Osteocyte (in vitro differentiated cells): ENCODE data around the gene DGKZ. TPM values are rescaled to one million over a fixed set of nuclear protein-coding genes. Genes with fewer than 3 reads are reported as not detected.

ENCODE experiments used
- DNase-seq: peaks from one replicate; pipeline ENCODE4 v3.0.0; 2021; ENCODE audit warnings: mixed read lengths; ENCODE audit not compliant: unreplicated experiment; ENCODE audit errors: extremely low spot score
- H3K27ac Mint-ChIP-seq: one replicate; pipeline ENCODE4 v1.8.0; 2021; ENCODE audit warnings: mild to moderate bottlenecking, mixed read lengths; ENCODE audit not compliant: unreplicated experiment
- H3K27me3 Mint-ChIP-seq: one replicate; pipeline ENCODE4 v1.8.0; 2021; ENCODE audit warnings: mixed read lengths; ENCODE audit not compliant: unreplicated experiment
- H3K36me3 Mint-ChIP-seq: one replicate; pipeline ENCODE4 v1.8.0; 2021; ENCODE audit warnings: mixed read lengths; ENCODE audit not compliant: unreplicated experiment
- H3K4me1 Mint-ChIP-seq: one replicate; pipeline ENCODE4 v1.8.0; 2021; ENCODE audit warnings: mixed read lengths; ENCODE audit not compliant: unreplicated experiment
- H3K4me3 Mint-ChIP-seq: one replicate; pipeline ENCODE4 v1.8.0; 2021; ENCODE audit warnings: mild to moderate bottlenecking, moderate library complexity, mixed read lengths; ENCODE audit not compliant: unreplicated experiment
- H3K9me3 Mint-ChIP-seq: one replicate; pipeline ENCODE4 v1.8.0; 2021; ENCODE audit warnings: mixed read lengths; ENCODE audit not compliant: unreplicated experiment
- total RNA-seq: library from RNA; stranded (reverse); gene quantifications from 2 replicates; pipeline ENCODE4 v1.2.1, GENCODE V29; 2021
- TF ChIP-seq, protein P1 (sequence below): fragments of 200-600 bp; sonication (generic); IDR thresholded peaks from 2 replicates; pipeline ENCODE4 v1.5.0; 2021; ENCODE audit warnings: antibody characterized with exemption, mild to moderate bottlenecking, moderate library complexity

The DGKZ gene
- total RNA-seq, 1 donor from 2014 or later: 49.9 TPM

DNA sequence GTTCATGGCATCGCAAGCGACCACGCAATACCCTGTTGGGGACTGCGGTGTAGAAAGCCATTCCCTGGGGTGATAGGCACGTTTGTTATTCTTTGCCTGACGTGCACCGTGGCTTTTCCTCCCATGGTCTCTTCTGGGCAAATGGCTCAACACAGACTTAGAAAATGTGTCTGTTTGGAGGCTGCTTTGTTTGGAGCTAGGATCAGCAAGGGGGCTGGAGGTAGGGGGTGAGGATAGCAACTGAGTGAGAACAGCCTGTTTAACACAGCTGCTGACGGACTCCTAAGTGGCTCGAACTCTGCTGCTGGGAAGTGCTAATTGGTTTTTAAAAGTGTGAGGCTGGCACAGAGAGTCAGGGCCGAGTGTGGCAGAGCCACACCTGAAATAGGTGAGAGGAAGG is 60.4 kb downstream of the DGKZ start:
- TF ChIP-seq, protein P1, sequence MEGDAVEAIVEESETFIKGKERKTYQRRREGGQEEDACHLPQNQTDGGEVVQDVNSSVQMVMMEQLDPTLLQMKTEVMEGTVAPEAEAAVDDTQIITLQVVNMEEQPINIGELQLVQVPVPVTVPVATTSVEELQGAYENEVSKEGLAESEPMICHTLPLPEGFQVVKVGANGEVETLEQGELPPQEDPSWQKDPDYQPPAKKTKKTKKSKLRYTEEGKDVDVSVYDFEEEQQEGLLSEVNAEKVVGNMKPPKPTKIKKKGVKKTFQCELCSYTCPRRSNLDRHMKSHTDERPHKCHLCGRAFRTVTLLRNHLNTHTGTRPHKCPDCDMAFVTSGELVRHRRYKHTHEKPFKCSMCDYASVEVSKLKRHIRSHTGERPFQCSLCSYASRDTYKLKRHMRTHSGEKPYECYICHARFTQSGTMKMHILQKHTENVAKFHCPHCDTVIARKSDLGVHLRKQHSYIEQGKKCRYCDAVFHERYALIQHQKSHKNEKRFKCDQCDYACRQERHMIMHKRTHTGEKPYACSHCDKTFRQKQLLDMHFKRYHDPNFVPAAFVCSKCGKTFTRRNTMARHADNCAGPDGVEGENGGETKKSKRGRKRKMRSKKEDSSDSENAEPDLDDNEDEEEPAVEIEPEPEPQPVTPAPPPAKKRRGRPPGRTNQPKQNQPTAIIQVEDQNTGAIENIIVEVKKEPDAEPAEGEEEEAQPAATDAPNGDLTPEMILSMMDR: no peak
- Mint-ChIP-seq H3K9me3 (no peaks in the 10 kb centered on the region), H3K27me3 (no peaks in the 10 kb centered on the region), H3K27ac (no peak overlapping the region), H3K36me3 (peaks cover 29% of the 10 kb centered on the region), H3K4me1 (peaks cover 6% of the 10 kb centered on the region), H3K4me3 (no peak overlapping the region)
- no peak for DNase-seq

DNA sequence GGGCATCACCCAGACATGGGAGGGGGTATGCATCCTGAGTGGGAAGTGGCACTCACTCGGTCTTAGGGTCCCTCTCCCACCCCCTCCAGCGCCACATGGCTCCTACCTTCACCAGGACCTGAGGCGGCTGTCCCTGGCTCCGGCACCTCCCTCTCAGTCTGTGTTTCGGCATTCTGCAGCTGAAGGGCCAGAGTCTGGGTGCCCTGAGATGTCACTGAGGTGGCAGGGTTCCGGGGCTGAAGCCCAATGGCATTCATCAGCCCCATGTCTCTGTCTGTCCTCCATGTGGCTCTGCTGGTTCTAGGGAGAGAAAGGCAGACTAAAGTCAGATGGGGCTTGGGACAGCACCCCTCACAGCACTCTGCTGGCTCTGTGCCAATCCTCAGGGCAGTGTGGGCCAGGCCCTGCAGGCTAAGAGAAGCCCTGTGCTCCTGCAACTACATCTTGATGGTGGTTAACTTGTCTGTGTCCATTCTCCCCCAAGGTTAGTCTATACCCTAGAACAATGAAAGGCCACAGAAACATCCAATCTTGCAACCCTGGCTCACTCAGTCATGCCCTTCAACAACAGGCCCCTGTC is 61.2 kb downstream of the DGKZ start:
- Mint-ChIP-seq H3K36me3 (peaks cover 22% of the 10 kb centered on the region), H3K9me3 (no peaks in the 10 kb centered on the region), H3K27ac (no peak overlapping the region), H3K4me3 (no peak overlapping the region), H3K27me3 (no peaks in the 10 kb centered on the region), H3K4me1 (peaks cover 6% of the 10 kb centered on the region)
- no peak for DNase-seq
- TF ChIP-seq, protein P1: no peak

DNA sequence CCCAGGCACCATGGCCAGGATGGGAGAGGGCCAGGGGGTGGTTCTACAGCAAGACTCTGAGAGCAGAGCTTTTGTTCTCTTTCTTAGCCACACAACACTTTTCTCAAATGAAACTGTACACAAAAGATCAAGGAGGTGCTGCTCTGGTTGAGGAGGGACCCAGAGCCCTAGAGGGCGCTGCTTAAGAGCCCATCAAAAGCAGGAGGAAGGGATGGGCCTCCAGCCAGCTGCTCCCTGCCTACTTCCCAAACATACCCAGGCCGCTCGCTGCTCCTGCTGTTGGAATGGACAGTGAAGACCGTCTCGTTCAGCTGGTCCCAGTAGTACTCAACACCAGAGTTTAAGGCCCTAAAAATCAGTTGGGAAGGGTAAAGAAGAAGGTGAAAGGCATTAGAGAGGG is 62.8 kb downstream of the DGKZ start:
- Mint-ChIP-seq H3K9me3 (no peaks in the 10 kb centered on the region), H3K27ac (no peak overlapping the region), H3K4me3 (no peak overlapping the region), H3K27me3 (no peaks in the 10 kb centered on the region), H3K36me3 (peaks cover 21% of the 10 kb centered on the region), H3K4me1 (peaks cover 2% of the 10 kb centered on the region)
- TF ChIP-seq, protein P1: no peak
- no peak for DNase-seq

DNA sequence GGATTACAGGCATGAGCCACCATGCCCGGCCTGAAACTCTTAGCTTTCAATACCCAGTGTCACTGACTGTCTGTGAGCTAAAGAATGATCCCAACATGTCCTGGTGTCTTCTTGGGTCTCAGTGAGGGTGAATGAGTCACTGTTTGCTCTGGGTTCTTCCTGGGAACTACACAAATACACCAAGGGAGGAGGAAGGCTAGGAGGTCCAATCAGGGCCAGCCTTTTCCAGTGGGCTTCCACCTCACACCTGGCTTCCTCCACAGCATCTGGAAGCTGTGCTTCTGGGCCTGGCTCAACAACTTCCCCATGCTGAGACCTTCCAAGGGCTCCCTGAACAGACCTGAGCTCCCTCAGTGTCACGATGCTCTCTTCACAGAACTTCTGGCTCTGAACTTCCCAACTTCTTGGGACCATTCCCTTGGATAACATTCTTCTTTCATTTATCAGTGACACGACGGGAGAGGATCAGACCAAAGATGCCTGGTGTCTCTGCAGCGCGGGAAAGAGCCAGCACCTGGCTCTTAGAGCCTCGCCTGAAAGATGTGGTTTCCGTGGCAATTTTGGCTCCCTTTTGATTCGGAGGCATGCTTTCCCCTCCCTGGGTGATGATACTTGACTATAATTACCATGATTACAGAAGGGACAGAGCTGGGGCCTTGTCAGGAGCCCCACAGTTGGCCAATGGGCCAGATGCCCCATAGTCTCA is 66.7 kb downstream of the DGKZ start:
- Mint-ChIP-seq H3K27me3 (no peaks in the 10 kb centered on the region), H3K9me3 (no peaks in the 10 kb centered on the region), H3K36me3 (peaks cover 26% of the 10 kb centered on the region), H3K4me1 (no peaks in the 10 kb centered on the region), H3K4me3 (no peak overlapping the region), H3K27ac (no peak overlapping the region)
- TF ChIP-seq, protein P1: no peak
- no peak for DNase-seq

DNA sequence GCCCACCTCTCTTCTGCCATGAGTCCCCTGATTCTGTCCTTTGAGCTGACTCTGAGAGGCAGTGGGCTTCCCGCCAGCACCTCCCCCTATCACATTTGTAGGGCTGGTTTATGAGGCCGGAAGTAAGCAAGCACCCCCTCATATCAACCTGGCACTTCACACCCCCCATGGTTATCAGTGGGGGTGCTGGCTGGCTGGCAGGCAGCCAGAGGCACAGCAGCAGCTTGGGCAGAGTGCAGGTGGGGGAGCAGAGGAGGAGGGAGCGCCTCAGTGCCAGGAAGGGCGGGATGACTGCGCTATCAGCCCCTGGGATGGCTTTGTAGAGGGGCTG is 67.2 kb downstream of the DGKZ start:
- TF ChIP-seq, protein P1: no peak
- Mint-ChIP-seq H3K4me3 (no peak overlapping the region), H3K4me1 (no peaks in the 10 kb centered on the region), H3K27me3 (no peaks in the 10 kb centered on the region), H3K27ac (no peak overlapping the region), H3K36me3 (peaks cover 31% of the 10 kb centered on the region), H3K9me3 (no peaks in the 10 kb centered on the region)
- DNase-seq: no peak
